Measurements from ENCODE around the gene RTL10.

The RTL10 gene

GRCh38 chr22:19877626-19878339, 23.1 kb upstream of the RTL10 start:
- Mint-ChIP-seq H3K36me3 (ENCODE audit: insufficient read depth) (peaks cover 1% of the 10 kb centered on the region), H3K4me1 (no peaks in the 10 kb centered on the region), H3K4me3 (no peak overlapping the region), H3K27me3 (no peaks in the 10 kb centered on the region), H3K9me3 (no peaks in the 10 kb centered on the region), H3K27ac (ENCODE audit: low read depth) (no peak overlapping the region)
- DNase-seq (ENCODE audit: low spot score in 2 of 2) (no peak), ATAC-seq (replicated peaks; ENCODE audit: extremely low read depth, poor library complexity, severe bottlenecking) (no peak)

GRCh38 chr22:19876941-19877625, 22.4 kb upstream of the RTL10 start:
- H3K27me3 Mint-ChIP-seq: no peaks in the 10 kb centered on the region
- H3K9me3 Mint-ChIP-seq: no peaks in the 10 kb centered on the region
- DNase-seq (ENCODE audit: low spot score in 2 of 2) (no peak), ATAC-seq (replicated peaks; ENCODE audit: extremely low read depth, poor library complexity, severe bottlenecking) (no peak)
- H3K4me1 Mint-ChIP-seq: no peaks in the 10 kb centered on the region
- no peak overlapping the region for H3K4me3 Mint-ChIP-seq
- H3K36me3 Mint-ChIP-seq (ENCODE audit: insufficient read depth): peaks cover 3% of the 10 kb centered on the region
- H3K27ac Mint-ChIP-seq (ENCODE audit: low read depth): no peak overlapping the region

GRCh38 chr22:19876314-19876940, 21.8 kb upstream of the RTL10 start:
- no peaks in the 10 kb centered on the region for H3K4me1 Mint-ChIP-seq
- H3K9me3 Mint-ChIP-seq: no peaks in the 10 kb centered on the region
- no peak overlapping the region for H3K4me3 Mint-ChIP-seq
- ATAC-seq (replicated peaks; ENCODE audit: extremely low read depth, poor library complexity, severe bottlenecking) (no peak), DNase-seq (ENCODE audit: low spot score in 2 of 2) (no peak)
- peaks cover 3% of the 10 kb centered on the region for H3K36me3 Mint-ChIP-seq (ENCODE audit: insufficient read depth)
- no peaks in the 10 kb centered on the region for H3K27me3 Mint-ChIP-seq
- H3K27ac Mint-ChIP-seq (ENCODE audit: low read depth): no peak overlapping the region

- Mint-ChIP-seq H3K4me1 (no peaks in the 10 kb centered on the region), H3K36me3 (ENCODE audit: insufficient read depth) (peaks cover 3% of the 10 kb centered on the region), H3K27ac (ENCODE audit: low read depth) (no peak overlapping the region), H3K9me3 (no peaks in the 10 kb centered on the region), H3K27me3 (no peaks in the 10 kb centered on the region), H3K4me3 (no peak overlapping the region)
- DNase-seq (ENCODE audit: low spot score in 2 of 2) (no peak), ATAC-seq (replicated peaks; ENCODE audit: extremely low read depth, poor library complexity, severe bottlenecking) (no peak)
These were observed 21.0 kb upstream of the RTL10 start for GRCh38 chr22:19875531-19876313.

- Mint-ChIP-seq H3K27me3 (no peaks in the 10 kb centered on the region), H3K4me1 (no peaks in the 10 kb centered on the region), H3K27ac (ENCODE audit: low read depth) (no peak overlapping the region), H3K36me3 (ENCODE audit: insufficient read depth) (peaks cover 3% of the 10 kb centered on the region), H3K9me3 (no peaks in the 10 kb centered on the region), H3K4me3 (no peak overlapping the region)
- ATAC-seq (replicated peaks; ENCODE audit: extremely low read depth, poor library complexity, severe bottlenecking) (no peak), DNase-seq (ENCODE audit: low spot score in 2 of 2) (no peak)
These were observed 20.4 kb upstream of the RTL10 start for GRCh38 chr22:19875061-19875530.

GRCh38 chr22:19874307-19875060, 19.8 kb upstream of the RTL10 start:
- DNase-seq (ENCODE audit: low spot score in 2 of 2): no peak
- H3K4me1 Mint-ChIP-seq: no peaks in the 10 kb centered on the region

GRCh38 chr22:19873960-19874306, 19.3 kb upstream of the RTL10 start:
- Mint-ChIP-seq H3K4me1 (no peaks in the 10 kb centered on the region), H3K36me3 (ENCODE audit: insufficient read depth) (peaks cover 3% of the 10 kb centered on the region), H3K27ac (ENCODE audit: low read depth) (no peak overlapping the region), H3K4me3 (no peak overlapping the region), H3K9me3 (no peaks in the 10 kb centered on the region), H3K27me3 (no peaks in the 10 kb centered on the region)
- DNase-seq (ENCODE audit: low spot score in 2 of 2) (no peak), ATAC-seq (replicated peaks; ENCODE audit: extremely low read depth, poor library complexity, severe bottlenecking) (no peak)

More at GRCh38 chr22:19874307-19875060, 19.8 kb upstream of the RTL10 start:
- no peak overlapping the region for H3K4me3 Mint-ChIP-seq
- no peaks in the 10 kb centered on the region for H3K27me3 Mint-ChIP-seq
- no peak overlapping the region for H3K27ac Mint-ChIP-seq (ENCODE audit: low read depth)
- H3K9me3 Mint-ChIP-seq: no peaks in the 10 kb centered on the region
- peaks cover 3% of the 10 kb centered on the region for H3K36me3 Mint-ChIP-seq (ENCODE audit: insufficient read depth)
- ATAC-seq (replicated peaks; ENCODE audit: extremely low read depth, poor library complexity, severe bottlenecking): peak; percentile 46

GRCh38 chr22:19873138-19873959, 18.7 kb upstream of the RTL10 start:
- no peaks in the 10 kb centered on the region for H3K27me3 Mint-ChIP-seq
- H3K4me3 Mint-ChIP-seq: no peak overlapping the region
- ATAC-seq (replicated peaks; ENCODE audit: extremely low read depth, poor library complexity, severe bottlenecking): no peak
- no peak overlapping the region for H3K27ac Mint-ChIP-seq (ENCODE audit: low read depth)
- H3K9me3 Mint-ChIP-seq: no peaks in the 10 kb centered on the region
- H3K4me1 Mint-ChIP-seq: no peaks in the 10 kb centered on the region
- H3K36me3 Mint-ChIP-seq (ENCODE audit: insufficient read depth): peaks cover 3% of the 10 kb centered on the region
- DNase-seq (ENCODE audit: low spot score in 2 of 2): no peak

- ATAC-seq (replicated peaks; ENCODE audit: extremely low read depth, poor library complexity, severe bottlenecking) (no peak), DNase-seq (ENCODE audit: low spot score in 2 of 2) (no peak)
- H3K36me3 Mint-ChIP-seq (ENCODE audit: insufficient read depth): peaks cover 2% of the 10 kb centered on the region
- no peak overlapping the region for H3K4me3 Mint-ChIP-seq
- H3K27me3 Mint-ChIP-seq: no peaks in the 10 kb centered on the region
- H3K4me1 Mint-ChIP-seq: no peaks in the 10 kb centered on the region
- H3K9me3 Mint-ChIP-seq: no peaks in the 10 kb centered on the region
- H3K27ac Mint-ChIP-seq (ENCODE audit: low read depth): no peak overlapping the region
These were observed 18.1 kb upstream of the RTL10 start for GRCh38 chr22:19872779-19873137.

- no peaks in the 10 kb centered on the region for H3K9me3 Mint-ChIP-seq
- H3K27me3 Mint-ChIP-seq: no peaks in the 10 kb centered on the region
- DNase-seq (ENCODE audit: low spot score in 2 of 2) (no peak), ATAC-seq (replicated peaks; ENCODE audit: extremely low read depth, poor library complexity, severe bottlenecking) (no peak)
- peaks cover 2% of the 10 kb centered on the region for H3K36me3 Mint-ChIP-seq (ENCODE audit: insufficient read depth)
- no peaks in the 10 kb centered on the region for H3K4me1 Mint-ChIP-seq
- H3K4me3 Mint-ChIP-seq: no peak overlapping the region
- no peak overlapping the region for H3K27ac Mint-ChIP-seq (ENCODE audit: low read depth)
These were observed 17.4 kb upstream of the RTL10 start for GRCh38 chr22:19871845-19872778.

Measured in central memory CD8-positive, alpha-beta T cell (primary cell).